Peyer's patch (tissue), 4 donors: ENCODE data around the gene RRP9.

ENCODE experiments used
- CTCF ChIP-seq, 6 experiments: fragments of 450-650 bp in 4 of 6; fragments of 200-600 bp in 2 of 6; sonication (generic) in 1 of 6; IDR thresholded peaks; one replicate each; pipeline ENCODE4 v1.5.1; 2017 to 2019; ENCODE audit warnings: antibody characterized with exemption in 6 of 6, mild to moderate bottlenecking in 3 of 6, moderate library complexity in 1 of 6
- POLR2A ChIP-seq, 2 donors: fragments of 450-650 bp; IDR thresholded peaks; one replicate each; pipeline ENCODE4 v1.5.1; 2017; ENCODE audit warnings: antibody characterized with exemption in 2 of 2, mild to moderate bottlenecking in 2 of 2, moderate library complexity in 2 of 2

DNA sequence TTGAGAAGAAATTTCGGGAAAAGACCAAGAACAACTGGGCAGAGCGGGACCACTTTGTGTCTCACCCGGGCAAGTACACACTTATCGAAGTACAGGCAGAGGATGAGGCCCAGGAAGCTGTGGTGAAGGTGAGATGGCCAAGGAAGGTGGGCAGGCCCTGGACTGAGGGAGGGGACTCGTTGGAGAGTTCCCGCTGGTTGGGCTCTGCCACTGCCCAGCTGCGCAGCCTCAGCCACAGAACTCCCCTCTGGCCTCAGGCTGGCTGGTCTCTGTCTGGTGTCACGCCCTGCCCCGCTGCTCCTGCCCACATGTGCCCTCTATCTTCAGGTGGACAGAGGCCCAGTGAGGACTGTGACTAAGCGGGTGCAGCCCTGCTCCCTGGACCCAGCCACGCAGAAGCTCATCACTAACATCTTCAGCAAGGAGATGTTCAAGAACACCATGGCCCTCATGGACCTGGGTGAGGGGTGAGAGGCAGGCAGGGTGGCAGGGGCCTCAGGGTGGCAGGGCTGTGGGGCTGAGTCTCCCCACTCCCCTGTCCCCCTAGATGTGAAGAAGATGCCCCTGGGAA is 2.8 kb upstream of the RRP9 start:
- TF ChIP-seq CTCF (IDR thresholded peaks at IDR 0.05) = no peak
- TF ChIP-seq POLR2A (IDR thresholded peaks at IDR 0.05) = no peak
